ENCODE data around the gene NLRC5. TPM values are rescaled to one million over a fixed set of nuclear protein-coding genes. Genes with fewer than 3 reads are reported as not detected.

Gene NLRC5
- total RNA-seq, 1 experiment from 2014 or later = 2.4 TPM

- TF ChIP-seq, protein P1, sequence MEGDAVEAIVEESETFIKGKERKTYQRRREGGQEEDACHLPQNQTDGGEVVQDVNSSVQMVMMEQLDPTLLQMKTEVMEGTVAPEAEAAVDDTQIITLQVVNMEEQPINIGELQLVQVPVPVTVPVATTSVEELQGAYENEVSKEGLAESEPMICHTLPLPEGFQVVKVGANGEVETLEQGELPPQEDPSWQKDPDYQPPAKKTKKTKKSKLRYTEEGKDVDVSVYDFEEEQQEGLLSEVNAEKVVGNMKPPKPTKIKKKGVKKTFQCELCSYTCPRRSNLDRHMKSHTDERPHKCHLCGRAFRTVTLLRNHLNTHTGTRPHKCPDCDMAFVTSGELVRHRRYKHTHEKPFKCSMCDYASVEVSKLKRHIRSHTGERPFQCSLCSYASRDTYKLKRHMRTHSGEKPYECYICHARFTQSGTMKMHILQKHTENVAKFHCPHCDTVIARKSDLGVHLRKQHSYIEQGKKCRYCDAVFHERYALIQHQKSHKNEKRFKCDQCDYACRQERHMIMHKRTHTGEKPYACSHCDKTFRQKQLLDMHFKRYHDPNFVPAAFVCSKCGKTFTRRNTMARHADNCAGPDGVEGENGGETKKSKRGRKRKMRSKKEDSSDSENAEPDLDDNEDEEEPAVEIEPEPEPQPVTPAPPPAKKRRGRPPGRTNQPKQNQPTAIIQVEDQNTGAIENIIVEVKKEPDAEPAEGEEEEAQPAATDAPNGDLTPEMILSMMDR (conservative IDR thresholded peaks at IDR 0.05) = no peak
- no peak overlapping the region for H3K4ac ChIP-seq (ENCODE audit: low read depth, low read length)
- H3K18ac ChIP-seq (ENCODE audit: insufficient read length, low read depth, low read length) = no peak overlapping the region
- peaks cover 2% of the 10 kb centered on the region for H3K23me2 ChIP-seq (ENCODE audit: insufficient read length, low read depth, low read length, poor library complexity, severe bottlenecking)
- WGBS (ENCODE audit: extremely low coverage, insufficient read length, low lambda C conversion rate) = no CpG with 5 or more reads among the region's 7 CpGs
- no peak overlapping the region for H3K14ac ChIP-seq (ENCODE audit: insufficient read depth, low read length)
- Mint-ChIP-seq H3K4me1 (peaks cover 17 to 40% of the 10 kb centered on the region in 2 experiments), H3K4me3 (no peak overlapping the region; a peak in 1 of 5 replicates), H3K27ac (no peak overlapping the region; a peak in 1 of 7 replicates), H3K27me3 (ENCODE audit: low read depth) (peaks cover 34% of the 10 kb centered on the region), H3K36me3 (ENCODE audit: insufficient read depth in 1 of 3, low read depth in 3 of 3) (no peaks in the 10 kb centered on the region; a peak in 1 of 7 replicates), H3K9me3 (no peaks in the 10 kb centered on the region)
- H2AFZ ChIP-seq (ENCODE audit: low read length) = no peak overlapping the region
- no peak overlapping the region for H3K4me2 ChIP-seq (ENCODE audit: insufficient read depth, insufficient read length, low read length)
- H2BK15ac ChIP-seq (ENCODE audit: low read depth, low read length) = no peak overlapping the region
- no peak overlapping the region for H3K23ac ChIP-seq (ENCODE audit: insufficient read length, low read depth, low read length)
- H2AK5ac ChIP-seq (ENCODE audit: insufficient read length, low read length) = no peak overlapping the region
- H3K79me2 ChIP-seq (ENCODE audit: insufficient read depth, low read length) = no peaks in the 10 kb centered on the region
- no peak overlapping the region for H2BK5ac ChIP-seq (ENCODE audit: insufficient read length, low read length)
- no peak overlapping the region for H4K5ac ChIP-seq (ENCODE audit: insufficient read length, low read depth, low read length)
- H3K27me3 ChIP-seq (ENCODE audit: insufficient read depth, low read length) = peaks cover 6% of the 10 kb centered on the region; the same call in 1 of the 2 replicates
- H2BK12ac ChIP-seq (ENCODE audit: insufficient read length, low read depth, low read length) = no peak overlapping the region
- H2BK120ac ChIP-seq (ENCODE audit: low read depth, low read length, poor library complexity, severe bottlenecking) = no peak overlapping the region
- no peaks in the 10 kb centered on the region for H4K20me1 ChIP-seq (ENCODE audit: control insufficient read depth, insufficient read depth, insufficient read length)
- H2BK20ac ChIP-seq (ENCODE audit: low read depth, low read length, poor library complexity, severe bottlenecking) = no peak overlapping the region
- no peaks in the 10 kb centered on the region for H3K79me1 ChIP-seq (ENCODE audit: insufficient read depth, low read depth, low read length, poor library complexity, severe bottlenecking)
- H4K8ac ChIP-seq (replicated peaks; ENCODE audit: insufficient read length, low read depth, low read length) = no peak overlapping the region
- H3K9ac ChIP-seq (ENCODE audit: extremely low read depth, insufficient read length, low read length) = no peak overlapping the region
- H3K56ac ChIP-seq (ENCODE audit: insufficient read length, low read depth, low read length) = no peak overlapping the region
- no peak for DNase-seq
- H3K4me1 ChIP-seq (ENCODE audit: insufficient read depth, low read length) = no peaks in the 10 kb centered on the region
- no peak overlapping the region for H3T11ph ChIP-seq (ENCODE audit: low read length)
- no peak overlapping the region for H4K91ac ChIP-seq (ENCODE audit: insufficient read length, low read depth, low read length)
- H3K27ac ChIP-seq (ENCODE audit: insufficient read length, low read depth, low read length) = no peak overlapping the region
- H3K9me3 ChIP-seq (ENCODE audit: control insufficient read depth, low read depth, low read length) = no peaks in the 10 kb centered on the region
Measured at GRCh38 chr16:56985288-56985961, 3.9 kb upstream of the NLRC5 start.

Data from H9 (cell line).